Upper lobe of left lung (tissue), 4 donors: ENCODE measurements around the gene COL11A2.

Source experiments
- CTCF ChIP-seq, 6 experiments: fragments of 450-650 bp in 4 of 6; fragments of 200-600 bp in 2 of 6; sonication (generic) in 2 of 6; IDR thresholded peaks; one replicate each; pipeline ENCODE4 v1.5.1; 2016 to 2019; ENCODE audit warnings: antibody characterized with exemption in 6 of 6
- POLR2A ChIP-seq, 4 donors: fragments of 450-650 bp; IDR thresholded peaks; one replicate each; pipeline ENCODE4 v1.5.1; 2016 to 2017; ENCODE audit warnings: antibody characterized with exemption in 4 of 4, mild to moderate bottlenecking in 2 of 4

- no peak for TF ChIP-seq POLR2A (IDR thresholded peaks at IDR 0.05)
- TF ChIP-seq CTCF (IDR thresholded peaks at IDR 0.05), result no peak
These were observed 25.4 kb upstream of the COL11A2 start for GRCh38 chr6:33217681-33218080.
